Tongue (tissue), 2 donors: ENCODE data around the gene FNIP1. TPM values are rescaled to one million over a fixed set of nuclear protein-coding genes. Genes with fewer than 3 reads are reported as not detected.
"Not testable (repeated sequence)": the region's sequence is repeated elsewhere in the genome, so short reads cannot be mapped to it uniquely, and the experiment has no call there.

ENCODE experiments used
- DNase-seq: peaks from one replicate; pipeline ENCODE4 v3.0.0-alpha.2; 2015
- total RNA-seq: library from RNA; depleted of rRNA; stranded (reverse); fragments of >200 nt; gene quantifications from one replicate; pipeline ENCODE4 v1.2.3, GENCODE V29; 2014

FNIP1 gene
- total RNA-seq, 1 donor from 2014 or later, result 74.8 TPM

DNA sequence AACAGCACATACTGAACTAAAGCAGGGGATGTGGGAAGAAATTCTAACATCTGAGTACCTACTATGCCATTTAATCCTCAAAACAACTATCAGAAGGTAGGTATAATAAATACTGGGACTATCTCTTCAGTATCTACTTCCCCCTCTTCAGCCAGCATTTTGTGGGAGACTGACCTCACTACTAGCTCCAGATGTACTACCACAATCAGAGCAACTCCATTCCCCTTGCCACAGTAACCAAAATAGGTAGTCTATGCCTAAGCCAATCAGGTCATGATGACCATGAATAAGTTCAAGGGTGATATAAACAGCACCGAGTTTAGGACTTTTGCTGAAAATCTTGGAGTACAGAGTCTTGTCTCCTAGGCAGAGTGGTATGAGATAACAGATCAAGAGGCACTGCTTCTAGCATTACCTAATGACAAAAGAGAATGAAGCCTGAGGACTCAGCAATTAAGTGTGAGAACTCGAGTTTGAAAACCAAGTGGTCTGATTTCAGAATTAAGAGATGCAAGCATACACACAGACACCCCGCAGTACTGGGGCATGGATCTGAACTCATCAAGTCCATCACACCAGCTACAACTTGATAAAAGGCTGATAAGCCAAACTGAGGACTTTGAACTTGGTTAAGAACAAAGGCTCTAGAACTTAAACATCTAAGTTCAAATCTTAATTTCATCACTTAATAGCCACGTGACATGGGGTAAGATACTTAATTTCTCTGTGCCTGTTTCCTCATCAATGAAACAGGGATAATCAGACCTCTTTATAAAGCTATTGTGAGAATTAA lies 9.7 kb downstream of the FNIP1 start:
- no peak for DNase-seq

DNA sequence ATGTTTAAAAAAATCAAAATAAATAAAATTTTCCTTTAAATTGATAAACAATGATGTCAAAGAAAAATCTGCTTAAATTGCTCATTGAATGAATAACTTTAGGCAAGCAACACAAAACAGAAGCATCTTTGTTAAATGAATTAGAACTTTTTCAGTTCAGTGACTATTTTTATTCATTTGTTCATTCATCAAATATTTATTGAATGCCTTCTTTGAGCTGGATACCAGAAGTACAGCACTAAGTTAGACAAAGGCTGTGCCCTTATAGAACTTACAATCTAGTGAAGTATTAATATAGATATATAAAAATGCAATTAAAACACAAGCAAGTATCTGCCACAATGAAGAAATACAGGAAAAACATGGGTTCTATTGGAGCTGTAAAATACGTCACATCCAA lies 10.8 kb downstream of the FNIP1 start:
- DNase-seq, result no peak

DNA sequence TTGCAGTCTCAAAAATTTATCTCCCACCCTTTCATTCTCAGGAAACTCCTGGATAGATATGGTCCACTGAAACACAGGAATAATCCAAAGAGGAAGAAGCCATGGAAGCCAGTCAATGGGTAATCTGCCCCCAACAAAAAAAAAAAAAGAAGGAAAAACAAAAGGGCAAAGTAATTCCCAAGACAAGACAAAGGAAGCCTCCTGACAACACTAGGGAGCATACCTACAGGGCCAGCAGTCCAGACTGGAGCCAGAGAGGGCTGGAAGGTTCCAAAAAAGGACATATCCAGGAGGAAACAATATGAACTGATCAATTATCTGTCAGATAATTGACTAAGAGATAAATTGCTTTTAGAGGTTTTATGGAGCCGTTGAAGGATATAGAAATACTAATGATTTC lies 12.9 kb downstream of the FNIP1 start:
- DNase-seq, result no peak

DNA sequence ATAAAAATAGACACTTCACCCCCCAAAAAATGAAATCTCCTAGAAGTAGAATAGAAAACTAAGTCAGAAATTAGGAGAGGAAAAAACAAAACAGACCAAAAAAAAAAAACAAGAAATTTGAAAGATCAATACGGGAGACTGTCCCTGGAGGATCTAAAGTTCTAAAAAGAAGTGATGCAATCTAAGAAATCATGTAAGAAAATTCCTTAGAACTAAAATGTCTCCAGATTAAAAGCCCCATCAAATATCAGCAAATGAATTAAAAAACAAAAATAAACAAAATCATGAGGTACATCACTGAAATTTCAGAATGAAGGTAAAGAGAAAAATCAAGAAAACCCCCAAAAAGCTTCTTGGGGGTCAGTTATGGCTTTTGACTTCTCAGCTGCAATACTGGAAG lies 13.5 kb downstream of the FNIP1 start:
- no peak for DNase-seq

DNA sequence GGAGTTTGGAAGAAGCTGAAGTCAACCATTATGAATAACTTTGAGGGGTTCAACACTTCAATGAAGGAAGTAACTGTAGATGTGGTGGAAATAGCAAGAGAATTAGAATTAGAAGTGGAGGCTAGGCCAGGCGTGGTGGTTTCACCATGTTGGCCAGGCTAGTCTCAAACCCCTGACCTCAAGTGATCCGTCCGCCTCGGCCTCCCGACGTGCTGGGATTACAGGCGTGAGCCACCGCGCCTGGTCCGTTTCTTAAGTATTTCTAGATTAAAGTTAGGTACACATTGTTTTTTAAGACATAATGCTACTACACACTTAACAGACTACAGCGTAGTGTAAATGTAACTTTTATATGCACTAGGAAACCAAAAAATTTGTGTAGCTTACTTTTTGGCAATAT lies 14.1 kb downstream of the FNIP1 start:
- DNase-seq, result no peak

DNA sequence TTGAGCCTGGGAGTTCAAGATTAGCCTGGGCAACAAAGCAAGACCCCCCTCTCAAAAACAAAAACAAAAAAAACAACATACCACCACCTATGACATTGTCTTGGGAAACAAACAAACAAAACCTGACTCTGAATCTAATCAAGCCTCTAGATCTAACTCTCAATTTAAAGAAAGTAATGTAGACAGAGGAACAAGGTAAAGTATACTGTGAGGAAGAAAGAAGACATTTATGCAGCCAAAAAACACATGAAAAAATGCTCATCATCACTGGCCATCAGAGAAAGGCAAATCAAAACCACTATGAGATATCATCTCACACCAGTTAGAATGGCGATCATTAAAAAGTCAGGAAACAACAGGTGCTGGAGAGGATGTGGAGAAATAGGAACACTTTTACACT lies 18.7 kb downstream of the FNIP1 start:
- not testable (repeated sequence) for DNase-seq

GRCh38 chr5:131776450-131776849 lies 20.4 kb downstream of the FNIP1 start:
- no peak for DNase-seq

DNA sequence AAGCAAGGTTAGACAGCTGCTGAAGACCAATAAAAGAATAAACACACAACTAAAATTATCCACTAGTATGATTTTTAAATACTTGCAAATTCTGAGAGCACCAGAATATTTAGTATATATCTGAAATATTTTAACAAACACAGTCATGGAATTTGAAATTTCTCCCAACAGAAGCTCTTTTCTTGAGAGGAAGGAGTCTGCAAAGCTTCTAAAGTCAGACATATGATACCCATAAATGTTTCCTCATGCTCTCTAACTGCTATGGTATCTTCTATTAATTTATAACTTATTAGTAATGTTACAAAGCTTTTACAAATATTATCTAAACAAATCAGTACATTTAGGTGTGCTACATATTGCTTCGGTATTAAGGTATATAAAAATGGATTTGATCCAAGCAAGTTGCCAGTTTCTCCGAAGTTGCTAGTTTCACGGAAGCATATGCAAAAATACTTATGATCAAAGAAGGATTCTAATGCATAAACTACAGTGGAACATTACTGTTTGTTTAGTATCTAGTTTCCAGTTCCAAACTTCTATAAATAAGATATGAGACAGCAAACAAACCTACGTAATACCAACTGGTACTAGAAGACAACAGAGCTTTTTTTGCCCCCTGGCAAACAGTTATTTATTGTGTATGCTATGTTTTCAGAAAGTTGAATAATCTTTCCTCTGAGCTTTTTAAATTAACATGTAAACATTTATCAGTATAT lies 22.0 kb downstream of the FNIP1 start:
- DNase-seq, result no peak

DNA sequence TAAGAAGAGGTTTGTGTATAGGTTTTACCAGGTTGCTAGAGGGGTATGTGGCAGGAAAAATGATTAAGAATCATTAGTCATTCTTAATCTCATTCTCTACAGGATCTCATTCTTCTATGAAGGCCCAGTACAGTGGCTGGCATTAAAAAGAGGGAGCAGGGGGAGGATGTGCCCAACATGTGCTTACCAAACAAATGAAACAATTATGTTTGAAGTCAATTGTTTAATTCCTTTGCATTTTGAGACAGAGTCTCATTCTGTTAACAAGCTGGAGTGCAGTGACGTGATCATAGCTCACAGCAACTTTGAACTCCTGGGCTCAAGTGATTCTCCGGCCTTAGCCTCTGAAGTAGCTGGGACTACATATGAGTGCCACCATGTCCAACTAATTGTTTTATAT lies 23.0 kb downstream of the FNIP1 start:
- DNase-seq, result no peak

- no peak for DNase-seq
Observed at GRCh38 chr5:131771692-131772091, 25.1 kb downstream of the FNIP1 start.

- no peak for DNase-seq
Observed at GRCh38 chr5:131769961-131770360, 26.9 kb downstream of the FNIP1 start.

GRCh38 chr5:131769336-131769735 lies 27.5 kb downstream of the FNIP1 start:
- no peak for DNase-seq

GRCh38 chr5:131767891-131768290 lies 28.9 kb downstream of the FNIP1 start:
- no peak for DNase-seq

GRCh38 chr5:131766689-131767088 lies 30.1 kb downstream of the FNIP1 start:
- no peak for DNase-seq

- no peak for DNase-seq
Observed at GRCh38 chr5:131765261-131765660, 31.6 kb downstream of the FNIP1 start.

GRCh38 chr5:131763968-131764367 lies 32.8 kb downstream of the FNIP1 start:
- DNase-seq, result no peak

- no peak for DNase-seq
Observed at GRCh38 chr5:131760793-131761192, 36.0 kb downstream of the FNIP1 start.

- no peak for DNase-seq
Observed at GRCh38 chr5:131759704-131760103, 37.1 kb downstream of the FNIP1 start.

DNA sequence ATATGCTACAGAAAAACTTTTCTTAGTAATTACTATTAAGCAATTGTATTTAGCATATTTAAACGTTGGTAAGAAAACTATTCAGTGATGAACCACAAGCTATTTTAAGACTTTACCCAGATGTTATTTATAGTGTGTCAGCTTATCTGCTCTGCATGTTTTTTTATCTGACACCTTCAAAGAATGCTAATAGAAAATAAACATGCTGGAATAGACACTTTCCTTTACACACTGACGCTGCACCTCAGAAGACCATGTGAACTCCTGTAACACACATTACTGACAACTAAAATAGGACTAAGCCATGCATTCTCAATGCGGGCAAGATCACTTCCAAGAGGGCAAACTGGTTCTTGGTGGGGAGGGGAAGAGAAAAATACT lies 38.3 kb downstream of the FNIP1 start:
- no peak for DNase-seq

- no peak for DNase-seq
Observed at GRCh38 chr5:131757830-131758519, 38.8 kb downstream of the FNIP1 start.

DNA sequence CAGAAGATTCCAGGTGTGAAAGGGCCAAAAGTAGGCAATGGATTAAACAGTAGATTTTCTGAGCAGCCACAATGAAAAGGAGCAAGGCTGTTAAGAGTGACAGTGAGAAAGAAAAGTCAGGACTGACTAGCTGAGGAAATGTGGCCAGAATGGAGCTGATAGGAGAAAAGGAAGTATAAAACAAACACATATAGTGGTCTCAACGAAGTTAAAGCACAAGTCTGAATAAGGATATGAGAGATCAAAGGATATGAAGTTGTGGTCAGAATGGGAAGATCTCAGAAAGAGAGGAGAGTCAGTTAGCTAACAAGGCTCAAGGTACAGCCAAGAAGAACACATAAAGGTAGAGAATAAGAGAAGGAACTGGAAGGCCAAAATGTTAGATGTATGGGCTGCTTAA lies 39.9 kb downstream of the FNIP1 start:
- DNase-seq, result no peak

GRCh38 chr5:131754363-131754762 lies 42.5 kb downstream of the FNIP1 start:
- DNase-seq, result no peak

DNA sequence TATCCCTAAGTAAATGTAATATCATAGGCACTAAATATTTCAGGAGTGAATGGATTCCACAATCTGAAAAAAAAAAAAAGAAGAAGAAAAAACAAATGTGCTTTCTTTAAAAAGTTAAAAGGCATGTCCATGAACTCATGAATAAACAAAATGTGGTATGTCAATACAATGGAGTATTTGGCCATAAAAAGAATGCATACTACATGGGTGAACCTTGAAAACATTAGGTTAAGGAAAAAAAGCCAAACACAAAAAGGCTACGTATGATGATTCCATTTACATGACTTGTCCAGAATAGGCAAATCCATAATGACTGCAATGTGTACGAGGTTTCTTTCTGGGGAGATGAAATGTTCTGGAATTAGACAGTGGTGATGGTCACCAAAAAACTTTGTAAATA lies 45.3 kb downstream of the FNIP1 start:
- no peak for DNase-seq
